HG03442 (cell line): ENCODE data around the gene PRR13.
A peak's percentile ranks its signal among the peaks of the same experiment; 100 is the strongest.
"Not testable (repeated sequence)": the region's sequence is repeated elsewhere in the genome, so short reads cannot be mapped to it uniquely, and the experiment has no call there.

Source experiments
- ATAC-seq: cut with Tn5 transposase; IDR thresholded peaks from one replicate; pipeline ENCODE4 v1.9.1; 2021; ENCODE audit warnings: mild to moderate bottlenecking, moderate library complexity; ENCODE audit not compliant: unreplicated experiment

PRR13 gene

GRCh38 chr12:53441040-53441833 is at the start of gene PRR13:
PRR13 (plus strand) TSS chr12:53441734; CDS start chr12:53442715, 981 bp downstream.
- peak; percentile 96 for ATAC-seq

- ATAC-seq = no peak
Observed at GRCh38 chr12:53399896-53400295, 41.6 kb upstream of the PRR13 start.

GRCh38 chr12:53402351-53402750 is 39.2 kb upstream of the PRR13 start:
- not testable (repeated sequence) for ATAC-seq

DNA sequence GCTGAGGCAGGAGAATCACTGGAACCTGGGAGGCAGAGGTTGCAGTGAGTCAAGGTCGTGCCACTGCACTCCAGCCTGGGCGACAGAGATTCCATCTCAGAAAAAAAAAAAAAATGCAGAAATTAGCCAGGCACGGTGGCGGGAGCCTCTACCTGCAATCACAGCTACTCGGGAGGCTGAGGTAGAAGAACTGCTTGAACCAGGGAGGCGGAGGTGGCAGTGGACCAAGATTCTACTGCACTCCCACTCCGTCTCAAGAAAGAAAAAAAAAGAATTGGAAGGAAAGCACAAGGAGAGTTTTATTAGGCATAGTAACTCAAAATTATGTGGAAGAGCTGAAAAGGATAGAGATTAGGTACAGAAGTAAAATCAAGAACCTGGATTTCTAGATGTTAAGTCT is 38.7 kb upstream of the PRR13 start:
- no peak for ATAC-seq

DNA sequence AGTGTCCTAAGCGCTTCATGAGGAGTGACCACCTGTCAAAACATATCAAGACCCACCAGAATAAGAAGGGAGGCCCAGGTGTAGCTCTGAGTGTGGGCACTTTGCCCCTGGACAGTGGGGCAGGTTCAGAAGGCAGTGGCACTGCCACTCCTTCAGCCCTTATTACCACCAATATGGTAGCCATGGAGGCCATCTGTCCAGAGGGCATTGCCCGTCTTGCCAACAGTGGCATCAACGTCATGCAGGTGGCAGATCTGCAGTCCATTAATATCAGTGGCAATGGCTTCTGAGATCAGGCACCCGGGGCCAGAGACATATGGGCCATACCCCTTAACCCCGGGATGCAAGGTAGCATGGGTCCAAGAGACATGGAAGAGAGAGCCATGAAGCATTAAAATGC is 30.6 kb upstream of the PRR13 start:
- no peak for ATAC-seq

GRCh38 chr12:53413485-53414204 is 27.9 kb upstream of the PRR13 start:
- no peak for ATAC-seq

DNA sequence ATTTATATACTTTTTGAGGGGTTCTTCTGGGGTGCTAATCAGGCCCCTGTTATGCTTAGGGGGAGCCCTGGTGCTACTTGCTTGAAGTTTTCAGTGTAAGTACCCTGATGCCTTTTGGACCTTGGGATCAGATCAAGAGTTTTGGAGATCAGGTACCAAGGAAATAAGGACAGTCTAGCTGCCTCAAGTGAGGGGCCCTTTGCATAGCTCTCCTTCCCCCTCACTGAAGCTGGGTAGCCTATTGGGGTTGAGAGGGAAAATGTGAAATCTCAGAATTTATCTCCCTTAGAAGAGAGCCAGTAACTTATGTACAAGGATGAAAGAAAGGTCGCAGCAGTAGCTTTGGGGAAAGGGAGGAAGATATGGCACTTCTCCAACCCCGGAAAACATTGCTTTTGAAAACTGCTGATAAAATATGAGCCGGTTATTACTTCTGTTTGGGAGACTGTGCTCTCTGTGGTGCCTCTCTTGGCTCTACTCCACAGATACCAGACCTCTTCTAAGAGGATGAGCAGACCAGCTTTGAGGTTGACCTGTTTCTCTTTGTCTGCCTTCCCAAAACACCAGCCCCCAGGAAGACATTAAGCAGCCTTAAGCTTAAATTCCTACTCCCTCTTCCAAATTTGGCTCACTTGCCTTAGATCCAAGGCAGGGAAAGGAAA is 26.6 kb upstream of the PRR13 start:
- ATAC-seq = no peak

- not testable (repeated sequence) for ATAC-seq
Observed at GRCh38 chr12:53415752-53416389, 25.7 kb upstream of the PRR13 start.

DNA sequence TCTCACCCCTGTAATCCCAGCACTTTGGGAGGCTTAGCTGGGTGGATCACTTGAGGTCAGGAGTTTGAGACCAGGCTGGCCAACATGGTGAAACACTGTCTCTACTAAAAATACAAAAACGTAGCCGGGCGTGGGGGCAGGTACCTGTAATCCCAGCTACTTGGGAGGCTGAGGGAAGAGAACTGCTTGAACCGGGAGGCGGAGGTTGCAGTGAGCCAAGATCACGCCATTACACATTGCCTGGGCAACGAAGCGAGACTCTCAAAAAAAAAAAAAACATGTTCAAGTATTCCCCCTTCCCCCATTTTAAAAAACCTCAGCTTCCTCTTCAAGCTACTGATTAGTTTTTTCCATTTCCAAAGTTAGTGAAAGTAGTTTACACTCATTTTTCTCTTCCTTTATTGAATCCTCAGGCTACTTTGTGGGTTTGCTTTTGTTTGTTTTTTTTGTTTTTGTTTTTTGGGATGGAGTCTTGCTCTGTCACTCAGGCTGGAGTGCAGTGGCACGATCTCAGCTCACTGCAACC is 24.2 kb upstream of the PRR13 start:
- not testable (repeated sequence) for ATAC-seq

DNA sequence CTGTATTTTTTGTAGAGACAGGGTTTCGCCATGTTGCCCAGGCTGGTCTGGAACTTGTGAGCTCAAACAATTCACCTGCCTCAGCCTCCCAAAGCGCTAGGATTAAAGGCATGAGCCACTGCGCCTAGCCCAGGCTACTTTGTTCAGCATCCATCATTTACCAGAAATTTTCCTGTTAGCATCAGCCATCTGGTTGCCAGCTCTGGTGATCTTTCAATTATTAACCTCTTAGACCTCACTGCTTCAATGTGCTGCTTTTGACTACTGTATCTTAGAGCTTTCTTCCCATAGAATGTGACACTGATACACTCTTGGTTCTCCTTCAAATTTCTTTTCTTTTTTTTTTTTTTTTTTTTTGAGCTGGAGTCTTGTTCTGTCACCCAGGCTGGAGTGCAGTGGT is 23.3 kb upstream of the PRR13 start:
- no peak for ATAC-seq

DNA sequence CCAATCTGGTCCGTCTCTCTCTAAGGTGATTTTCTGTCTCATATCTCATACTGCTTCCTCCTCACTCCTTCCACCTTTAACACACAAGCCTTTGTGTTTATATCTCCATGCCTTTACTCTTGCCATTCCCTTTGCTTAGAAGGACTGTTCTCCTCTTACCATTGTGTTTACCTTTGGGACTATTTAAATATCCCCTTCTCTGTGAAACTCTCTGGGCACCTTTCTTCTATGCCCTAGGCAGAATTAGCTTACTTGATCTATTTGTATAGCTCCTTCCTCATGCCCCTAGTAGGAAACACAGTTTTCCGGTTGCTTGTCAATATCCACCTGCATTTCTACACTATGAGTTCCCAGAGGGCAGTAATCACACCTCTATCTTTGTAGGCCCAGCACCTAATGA is 21.8 kb upstream of the PRR13 start:
- no peak for ATAC-seq

- not testable (repeated sequence) for ATAC-seq
Observed at GRCh38 chr12:53422247-53422646, 19.3 kb upstream of the PRR13 start.

- ATAC-seq = no peak
Observed at GRCh38 chr12:53423597-53423996, 17.9 kb upstream of the PRR13 start, which contains the start of gene AMHR2. AMHR2 (plus strand) TSS chr12:53423855; CDS start chr12:53423935, 80 bp downstream.

DNA sequence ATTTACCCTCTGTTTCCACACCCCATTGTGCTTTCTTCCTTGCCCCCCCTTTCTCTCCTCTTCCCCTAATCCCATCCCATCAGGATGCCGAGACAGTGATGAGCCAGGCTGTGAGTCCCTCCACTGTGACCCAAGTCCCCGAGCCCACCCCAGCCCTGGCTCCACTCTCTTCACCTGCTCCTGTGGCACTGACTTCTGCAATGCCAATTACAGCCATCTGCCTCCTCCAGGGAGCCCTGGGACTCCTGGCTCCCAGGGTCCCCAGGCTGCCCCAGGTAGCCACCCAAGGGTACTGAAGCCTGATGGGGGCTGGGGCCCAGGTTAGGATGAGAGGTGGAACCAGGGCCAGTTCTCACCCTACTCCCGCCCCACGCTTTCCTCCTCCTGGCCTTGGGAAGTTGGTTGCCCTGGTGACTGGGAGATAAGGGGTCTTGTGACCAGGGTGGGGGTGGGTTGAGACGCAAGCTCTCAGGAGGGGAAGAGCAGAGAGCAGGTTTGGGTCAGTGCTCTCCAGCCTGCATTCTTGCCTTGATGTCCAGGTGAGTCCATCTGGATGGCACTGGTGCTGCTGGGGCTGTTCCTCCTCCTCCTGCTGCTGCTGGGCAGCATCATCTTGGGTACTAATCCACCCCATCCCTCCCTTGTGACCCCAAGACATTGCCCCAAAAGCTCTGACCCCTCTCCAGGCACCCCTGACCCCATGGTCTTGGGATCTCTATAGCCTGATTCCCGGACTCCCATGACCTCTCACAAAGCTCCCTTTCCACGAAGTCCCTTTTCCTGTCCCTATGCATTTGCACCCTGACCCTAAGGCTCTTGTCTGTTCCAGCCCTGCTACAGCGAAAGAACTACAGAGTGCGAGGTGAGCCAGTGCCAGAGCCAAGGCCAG is 16.7 kb upstream of the PRR13 start:
- no peak for ATAC-seq

DNA sequence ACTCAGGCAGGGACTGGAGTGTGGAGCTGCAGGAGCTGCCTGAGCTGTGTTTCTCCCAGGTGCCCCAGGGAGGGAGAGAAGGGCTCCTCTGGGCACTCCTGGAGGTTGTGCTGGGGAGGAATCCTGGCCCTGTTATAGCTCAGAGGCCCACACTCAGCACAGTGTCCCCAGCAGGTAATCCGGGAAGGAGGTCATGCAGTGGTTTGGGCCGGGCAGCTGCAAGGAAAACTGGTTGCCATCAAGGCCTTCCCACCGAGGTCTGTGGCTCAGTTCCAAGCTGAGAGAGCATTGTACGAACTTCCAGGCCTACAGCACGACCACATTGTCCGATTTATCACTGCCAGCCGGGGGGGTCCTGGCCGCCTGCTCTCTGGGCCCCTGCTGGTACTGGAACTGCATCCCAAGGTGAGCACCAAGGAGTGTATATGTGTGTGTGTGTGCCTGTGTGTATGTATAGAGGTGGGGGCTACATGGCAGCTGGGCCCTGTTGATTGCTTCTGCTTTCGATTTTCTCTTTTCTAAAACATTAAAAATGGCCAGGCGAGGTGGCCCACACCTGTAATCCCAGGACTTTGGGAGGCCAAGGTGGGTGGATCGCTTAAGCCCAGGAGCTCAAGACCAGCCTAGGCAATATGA is 15.9 kb upstream of the PRR13 start:
- no peak for ATAC-seq

DNA sequence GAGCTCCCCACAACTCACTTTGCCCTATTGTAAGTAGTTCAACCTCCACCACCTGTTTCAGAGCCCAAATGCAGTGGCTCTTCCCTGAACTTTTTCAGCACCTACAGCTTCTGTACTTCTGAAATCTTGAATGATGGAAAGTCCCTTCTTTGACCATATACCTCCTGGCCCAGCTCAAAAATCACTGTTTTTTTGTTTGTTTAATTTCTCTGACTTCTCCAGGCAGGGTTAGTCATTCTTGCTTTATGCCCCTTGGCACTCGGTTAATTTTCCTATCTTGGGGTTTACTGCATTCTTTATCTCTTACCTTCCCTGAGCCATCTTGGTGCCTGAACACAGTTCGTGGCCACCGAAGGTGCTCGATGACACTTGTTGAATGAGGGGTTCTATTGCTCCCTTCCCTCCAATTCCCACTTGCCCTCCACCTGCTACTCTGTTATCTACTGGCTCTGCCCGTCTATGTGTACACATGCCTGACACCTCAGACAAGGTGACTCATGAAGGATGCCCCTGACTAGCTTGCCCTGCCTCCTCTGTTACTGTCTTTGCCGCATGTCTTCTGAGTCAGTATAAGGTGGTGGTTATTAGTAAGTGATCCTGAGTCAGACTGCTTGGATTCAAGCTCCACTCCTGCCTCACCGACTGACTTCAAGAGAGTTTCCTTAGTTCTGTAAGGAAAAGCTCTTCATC is 13.5 kb upstream of the PRR13 start:
- no peak for ATAC-seq

- no peak for ATAC-seq
Observed at GRCh38 chr12:53428741-53429140, 12.8 kb upstream of the PRR13 start.

GRCh38 chr12:53430116-53430515 is 11.4 kb upstream of the PRR13 start:
- ATAC-seq = no peak

- ATAC-seq = no peak
Observed at GRCh38 chr12:53431187-53431586, 10.3 kb upstream of the PRR13 start.
